ENCODE measurements around the gene CHKA.

The CHKA gene

DNA sequence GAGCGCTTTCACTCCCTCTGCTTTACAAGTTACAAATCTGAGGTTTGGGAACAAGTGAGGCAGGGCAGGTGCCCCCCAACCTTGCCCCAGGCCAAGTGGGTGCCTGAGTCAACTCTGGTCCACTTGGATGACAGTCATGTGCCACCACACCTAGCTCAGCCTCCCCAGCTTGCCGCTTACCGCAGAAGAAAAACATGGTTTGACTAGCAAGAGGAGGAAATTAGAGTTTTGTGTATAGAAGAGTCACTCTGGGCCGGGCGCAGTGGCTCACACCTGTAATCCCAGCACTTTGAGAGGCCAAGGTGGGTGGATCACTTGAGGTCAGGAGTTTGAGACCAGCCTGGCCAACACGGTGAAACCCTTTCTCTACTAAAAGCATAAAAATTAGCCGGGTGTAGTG lies 27.7 kb upstream of the CHKA start:
- no peak overlapping the region for H3K27ac ChIP-seq
- no peaks in the 10 kb centered on the region for H3K79me2 ChIP-seq
- no peak overlapping the region for H3K4me2 ChIP-seq (ENCODE audit: low read length)
- peaks cover 8% of the 10 kb centered on the region for H3K4me1 ChIP-seq
- no peak overlapping the region for H3K9ac ChIP-seq
- no peak overlapping the region for H2AFZ ChIP-seq
- TF ChIP-seq, protein P1, sequence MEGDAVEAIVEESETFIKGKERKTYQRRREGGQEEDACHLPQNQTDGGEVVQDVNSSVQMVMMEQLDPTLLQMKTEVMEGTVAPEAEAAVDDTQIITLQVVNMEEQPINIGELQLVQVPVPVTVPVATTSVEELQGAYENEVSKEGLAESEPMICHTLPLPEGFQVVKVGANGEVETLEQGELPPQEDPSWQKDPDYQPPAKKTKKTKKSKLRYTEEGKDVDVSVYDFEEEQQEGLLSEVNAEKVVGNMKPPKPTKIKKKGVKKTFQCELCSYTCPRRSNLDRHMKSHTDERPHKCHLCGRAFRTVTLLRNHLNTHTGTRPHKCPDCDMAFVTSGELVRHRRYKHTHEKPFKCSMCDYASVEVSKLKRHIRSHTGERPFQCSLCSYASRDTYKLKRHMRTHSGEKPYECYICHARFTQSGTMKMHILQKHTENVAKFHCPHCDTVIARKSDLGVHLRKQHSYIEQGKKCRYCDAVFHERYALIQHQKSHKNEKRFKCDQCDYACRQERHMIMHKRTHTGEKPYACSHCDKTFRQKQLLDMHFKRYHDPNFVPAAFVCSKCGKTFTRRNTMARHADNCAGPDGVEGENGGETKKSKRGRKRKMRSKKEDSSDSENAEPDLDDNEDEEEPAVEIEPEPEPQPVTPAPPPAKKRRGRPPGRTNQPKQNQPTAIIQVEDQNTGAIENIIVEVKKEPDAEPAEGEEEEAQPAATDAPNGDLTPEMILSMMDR (IDR thresholded peaks at IDR 0.05): no peak
- no peak overlapping the region for H3K4me3 ChIP-seq (ENCODE audit: low read depth, low read length)
- no peaks in the 10 kb centered on the region for H3K36me3 ChIP-seq (ENCODE audit: control insufficient read depth, insufficient read depth, low read length)
- no peaks in the 10 kb centered on the region for H3K27me3 ChIP-seq (ENCODE audit: control insufficient read depth, insufficient read depth, low read length)
- no peaks in the 10 kb centered on the region for H3K9me3 ChIP-seq (ENCODE audit: control insufficient read depth, low read length)

DNA sequence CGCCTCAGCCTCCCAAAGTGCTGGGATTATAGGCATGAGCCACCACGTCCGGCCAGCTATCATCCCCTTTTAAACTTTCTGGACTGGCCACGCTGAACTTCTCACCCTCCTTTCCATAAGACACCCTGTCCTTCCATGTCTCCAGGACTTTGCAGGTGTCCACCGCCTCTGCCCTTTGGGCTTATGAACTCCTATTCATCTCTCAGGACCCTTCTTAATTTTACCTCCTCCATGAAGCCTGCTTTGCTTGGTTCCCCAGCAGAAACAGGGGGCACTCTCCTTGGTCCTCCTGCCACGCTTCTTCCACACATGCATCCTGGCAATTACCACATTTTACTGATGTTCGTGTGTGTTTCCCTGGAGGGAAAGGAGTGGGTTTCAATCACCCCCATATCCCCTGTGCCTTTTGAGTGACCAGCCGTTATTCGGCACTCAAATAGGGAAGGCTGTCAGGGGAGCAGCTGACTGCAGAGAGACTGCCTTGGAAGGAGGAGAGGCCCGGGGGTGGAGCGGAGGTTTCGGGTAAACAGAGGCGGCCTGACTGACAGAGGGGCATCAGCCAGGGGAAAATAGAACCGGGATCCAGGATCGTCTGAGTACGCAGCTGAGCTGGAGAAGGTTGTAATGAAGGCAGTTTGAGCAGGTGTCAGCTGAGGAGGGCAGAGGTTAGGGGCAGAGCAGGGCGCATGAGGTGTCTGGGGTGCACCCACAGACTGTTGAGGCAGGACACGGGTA lies 27.1 kb upstream of the CHKA start:
- Histone ChIP-seq H3K4me2 (ENCODE audit: low read length) (no peak overlapping the region), H3K36me3 (ENCODE audit: control insufficient read depth, insufficient read depth, low read length) (no peaks in the 10 kb centered on the region), H3K4me1 (peaks cover 8% of the 10 kb centered on the region), H3K9me3 (ENCODE audit: control insufficient read depth, low read length) (no peaks in the 10 kb centered on the region), H3K4me3 (ENCODE audit: low read depth, low read length) (no peak overlapping the region), H2AFZ (no peak overlapping the region), H3K9ac (no peak overlapping the region), H3K79me2 (no peaks in the 10 kb centered on the region), H3K27me3 (ENCODE audit: control insufficient read depth, insufficient read depth, low read length) (no peaks in the 10 kb centered on the region), H3K27ac (no peak overlapping the region)
- TF ChIP-seq, protein P1 (IDR thresholded peaks at IDR 0.05): no peak

DNA sequence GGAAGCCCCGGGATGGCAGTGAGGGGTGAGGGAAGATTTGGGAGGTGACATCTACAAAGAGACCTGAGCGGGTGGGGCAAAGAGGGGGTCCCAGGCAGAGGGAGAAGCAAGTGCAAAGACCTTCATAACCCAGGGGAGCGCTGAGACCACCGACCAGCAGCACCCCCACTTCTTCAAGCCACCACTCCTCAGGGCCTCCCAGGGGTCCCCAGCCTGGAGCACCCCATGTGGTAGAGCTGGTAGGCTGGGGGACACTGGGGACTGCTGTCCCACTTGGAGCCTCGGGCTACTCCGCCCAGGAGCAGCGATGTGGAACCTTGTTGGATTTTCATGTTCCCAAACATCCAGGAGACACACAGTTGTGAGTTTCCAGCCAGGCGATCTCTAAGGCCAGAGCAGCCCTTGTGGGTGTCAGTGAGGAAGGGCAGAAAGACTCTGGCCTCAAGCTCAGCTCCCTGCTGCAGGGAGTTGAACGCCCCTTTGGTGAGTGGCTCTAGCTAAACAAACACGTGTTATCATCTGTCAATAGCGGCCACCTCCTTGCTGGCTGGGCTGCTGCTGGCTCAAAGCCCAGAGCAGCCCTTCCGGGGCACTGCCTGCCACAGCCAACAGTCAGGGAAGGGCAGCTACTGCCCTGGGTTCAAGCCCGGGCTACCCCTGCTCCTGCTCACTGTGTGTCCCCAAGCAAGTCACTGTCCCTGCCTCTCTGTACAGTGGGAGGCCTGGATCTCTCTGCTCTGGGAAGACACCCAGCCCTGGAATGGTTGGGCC lies 25.7 kb upstream of the CHKA start:
- H3K4me3 ChIP-seq (ENCODE audit: low read depth, low read length): no peak overlapping the region

DNA sequence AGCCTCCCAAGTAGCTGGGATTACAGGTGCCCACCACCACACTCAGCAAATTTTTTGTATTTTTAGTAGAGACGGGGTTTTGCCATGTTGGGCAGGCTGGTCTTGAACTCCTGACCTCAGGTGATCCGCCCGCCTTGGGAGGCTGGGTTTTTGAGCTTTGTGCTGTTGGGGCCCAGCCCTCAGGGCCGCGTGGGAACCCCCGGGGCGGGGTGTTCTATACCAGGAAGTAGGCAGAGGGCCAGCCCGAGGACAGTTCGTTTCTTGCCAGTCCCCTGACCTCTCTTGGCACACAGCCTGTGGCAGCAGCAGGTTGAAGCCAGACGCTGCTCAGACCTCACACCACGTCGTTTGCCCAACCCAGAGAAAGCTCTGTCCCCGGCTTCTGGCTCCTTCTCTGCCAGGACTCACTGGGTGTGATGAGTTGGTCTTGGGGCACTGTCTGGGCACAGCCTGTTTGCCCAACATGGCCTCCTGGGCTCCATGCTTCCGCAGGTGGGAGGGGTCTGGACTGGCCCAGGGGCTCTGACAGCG lies 24.9 kb upstream of the CHKA start:
- H3K27ac ChIP-seq: no peak overlapping the region
- TF ChIP-seq, protein P1 (IDR thresholded peaks at IDR 0.05): no peak

More for the DNA sequence above, 25.7 kb upstream of the CHKA start:
- no peaks in the 10 kb centered on the region for H3K36me3 ChIP-seq (ENCODE audit: control insufficient read depth, insufficient read depth, low read length)
- no peaks in the 10 kb centered on the region for H3K79me2 ChIP-seq
- TF ChIP-seq, protein P1 (IDR thresholded peaks at IDR 0.05): no peak
- no peak overlapping the region for H3K9ac ChIP-seq
- peak overlapping the region; percentile 29 for H2AFZ ChIP-seq
- H3K4me1 ChIP-seq: peaks cover 8% of the 10 kb centered on the region
- no peaks in the 10 kb centered on the region for H3K9me3 ChIP-seq (ENCODE audit: control insufficient read depth, low read length)
- H3K27me3 ChIP-seq (ENCODE audit: control insufficient read depth, insufficient read depth, low read length): no peaks in the 10 kb centered on the region
- no peak overlapping the region for H3K4me2 ChIP-seq (ENCODE audit: low read length)
- no peak overlapping the region for H3K27ac ChIP-seq

More for the DNA sequence above, 24.9 kb upstream of the CHKA start:
- Histone ChIP-seq H3K4me1 (peaks cover 8% of the 10 kb centered on the region), H3K36me3 (ENCODE audit: control insufficient read depth, insufficient read depth, low read length) (no peaks in the 10 kb centered on the region), H3K9me3 (ENCODE audit: control insufficient read depth, low read length) (no peaks in the 10 kb centered on the region), H3K4me3 (ENCODE audit: low read depth, low read length) (no peak overlapping the region), H3K79me2 (no peaks in the 10 kb centered on the region), H2AFZ (no peak overlapping the region), H3K4me2 (ENCODE audit: low read length) (no peak overlapping the region), H3K27me3 (ENCODE audit: control insufficient read depth, insufficient read depth, low read length) (no peaks in the 10 kb centered on the region), H3K9ac (no peak overlapping the region)
